Loucy (cell line): ENCODE results near the gene ZNF43.

Experiments
- CTCF ChIP-seq: fragments of 200-600 bp; sonication (generic); conservative IDR thresholded peaks from 2 replicates; pipeline ENCODE4 v1.5.1; 2014; ENCODE audit warnings: mild to moderate bottlenecking, antibody characterized with exemption, low read length
- EZH2phosphoT487 ChIP-seq: fragments of 200-600 bp; IDR thresholded peaks from 2 replicates; pipeline ENCODE4 v1.6.1; 2018; ENCODE audit warnings: antibody characterized with exemption, mild to moderate bottlenecking, moderate library complexity, borderline replicate concordance

GRCh38 chr19:21856773-21857514 lies 21.0 kb upstream of the ZNF43 start:
- no peak for TF ChIP-seq CTCF
- TF ChIP-seq EZH2phosphoT487: no peak
